Ishikawa (cell line): ENCODE measurements around the gene TRPM5.

Source experiments
- MAX ChIP-seq: IDR thresholded peaks from 2 replicates; pipeline ENCODE4 v1.6.1; 2012
- YY1 ChIP-seq: IDR thresholded peaks from 2 replicates; pipeline ENCODE4 v1.6.1; 2012; ENCODE audit warnings: low read depth

GRCh38 chr11:2477254-2477653 is 32.9 kb upstream of the TRPM5 start:
- TF ChIP-seq YY1 (no peak), MAX (no peak)
